Kidney tubule cell (primary cell): ENCODE results near the gene ATP6V0C.
"Not testable (repeated sequence)": the region's sequence is repeated elsewhere in the genome, so short reads cannot be mapped to it uniquely, and the experiment has no call there.

Experiments
- DNase-seq: peaks from one replicate; pipeline ENCODE4 v3.0.0-alpha.2; 2018; ENCODE audit warnings: low spot score

ATP6V0C gene

GRCh38 chr16:2554709-2555425, 41.1 kb downstream of the ATP6V0C start:
- not testable (repeated sequence) for DNase-seq

- DNase-seq = not testable (repeated sequence)
Observed at GRCh38 chr16:2557150-2557549, 43.4 kb downstream of the ATP6V0C start.

GRCh38 chr16:2560131-2560797, 46.5 kb downstream of the ATP6V0C start:
- DNase-seq = not testable (repeated sequence)

- not testable (repeated sequence) for DNase-seq
Observed at GRCh38 chr16:2560798-2561133, 47.0 kb downstream of the ATP6V0C start.

GRCh38 chr16:2567506-2567905, 53.8 kb downstream of the ATP6V0C start:
- not testable (repeated sequence) for DNase-seq

GRCh38 chr16:2568573-2568972, 54.8 kb downstream of the ATP6V0C start:
- not testable (repeated sequence) for DNase-seq
